GM23248 (cell line): ENCODE data around the gene SLC25A22.

ENCODE experiments used
- EZH2 ChIP-seq: fragments of 200-600 bp; sonication (generic); IDR thresholded peaks from 2 replicates; pipeline ENCODE4 v1.6.1; 2018; ENCODE audit warnings: antibody characterized with exemption, mild to moderate bottlenecking; ENCODE audit not compliant: insufficient read depth, poor library complexity, severe bottlenecking
- EZH2phosphoT487 ChIP-seq: fragments of 200-600 bp; sonication (generic); IDR thresholded peaks from 2 replicates; pipeline ENCODE4 v1.6.1; 2018; ENCODE audit warnings: antibody characterized with exemption, moderate library complexity, mild to moderate bottlenecking, low read depth; ENCODE audit not compliant: insufficient read depth

DNA sequence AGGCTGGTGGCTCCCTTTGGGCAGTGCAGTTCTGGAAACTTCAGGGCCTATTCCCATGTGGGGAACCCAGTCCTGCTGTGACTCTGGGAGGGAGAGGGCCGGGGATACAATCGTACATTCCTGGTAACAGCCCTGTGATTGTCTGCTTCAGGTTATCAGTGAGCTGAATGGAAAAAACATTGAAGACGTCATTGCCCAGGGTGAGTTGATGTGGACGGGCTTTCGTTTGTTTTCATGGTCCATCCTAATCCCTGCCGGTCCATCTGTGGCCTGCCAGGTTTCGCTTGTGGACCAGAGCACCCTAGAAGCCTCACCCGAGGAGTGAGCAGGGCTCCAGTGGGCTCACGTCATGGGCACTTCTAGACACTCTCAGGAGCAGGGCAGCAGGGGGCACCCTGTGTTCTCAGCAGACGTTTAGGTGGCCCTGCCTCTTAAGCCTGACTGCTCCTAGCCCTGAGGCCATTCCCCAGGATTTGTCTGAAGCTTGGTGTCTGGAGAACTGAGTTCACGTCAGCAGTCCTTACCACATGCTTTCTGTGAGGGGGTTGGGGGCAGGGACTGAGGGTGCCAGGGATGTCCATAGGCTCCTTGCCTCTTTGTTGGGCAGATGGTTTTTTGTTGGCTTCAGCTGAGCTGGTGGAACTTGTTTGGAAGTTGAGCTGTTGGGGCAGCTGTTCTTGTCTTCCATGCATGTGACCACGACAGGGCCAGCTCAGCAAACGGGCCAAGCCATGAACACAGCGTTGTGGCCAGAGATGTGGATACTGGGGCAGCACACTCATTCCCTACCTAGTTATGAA lies 13.6 kb upstream of the SLC25A22 start:
- no peak for TF ChIP-seq EZH2
- no peak for TF ChIP-seq EZH2phosphoT487
